BJ (cell line): ENCODE results near the gene AP2B1. TPM values are rescaled to one million over a fixed set of nuclear protein-coding genes. Genes with fewer than 3 reads are reported as not detected.
"Not testable (repeated sequence)": the region's sequence is repeated elsewhere in the genome, so short reads cannot be mapped to it uniquely, and the experiment has no call there.

Experiments
- CTCF ChIA-PET: fragments of 350-600 bp; formaldehyde crosslinking; extraction: SDS; loops from one replicate; lab custom pipeline; 2021; ENCODE audit warnings: antibody characterized with exemption, inconsistent platforms; lab: Yijun Ruan, JAX
- POLR2A ChIA-PET: fragments of 300-600 bp; sonication (Branson Sonifier 250); formaldehyde crosslinking; extraction: SDS; loops from one replicate; lab custom pipeline; 2021; ENCODE audit warnings: antibody characterized with exemption; lab: Charles Lee
- DNase-seq: peaks from one replicate; pipeline ENCODE4 v3.0.0-alpha.2; 2011; ENCODE audit warnings: low read depth
- H3K27me3 ChIP-seq: 2 replicates; pipeline ENCODE4 v1.6.0; 2011; ENCODE audit warnings: low read length; ENCODE audit not compliant: control insufficient read depth, insufficient read depth
- H3K36me3 ChIP-seq: 2 replicates; pipeline ENCODE4 v1.5.1; 2011; ENCODE audit warnings: low read length; ENCODE audit not compliant: control insufficient read depth, insufficient read depth
- H3K4me3 ChIP-seq: 2 replicates; pipeline ENCODE4 v1.5.1; 2011; ENCODE audit warnings: low read depth, mild to moderate bottlenecking, control low read depth, low read length
- polyA plus RNA-seq: library from polyadenylated mRNA; depleted of rRNA; stranded (reverse); fragments of >200 nt; gene quantifications from 2 replicates; pipeline ENCODE4 v1.2.3, GENCODE V29; 2011
- TF ChIP-seq, protein P1 (sequence below): IDR thresholded peaks from 2 replicates; pipeline ENCODE4 v1.5.1; 2011; ENCODE audit warnings: low read depth, mild to moderate bottlenecking, control low read depth, inconsistent platforms, low read length, moderate library complexity; ENCODE audit not compliant: insufficient read depth

Gene AP2B1
- polyA plus RNA-seq, 1 experiment = 122 TPM

GRCh38 chr17:35609831-35610230, 22.7 kb downstream of the AP2B1 start:
- CTCF ChIA-PET = no interaction called here

GRCh38 chr17:35610746-35611145, 23.6 kb downstream of the AP2B1 start:
- H3K4me3 ChIP-seq = not testable (repeated sequence)

More at GRCh38 chr17:35609831-35610230, 22.7 kb downstream of the AP2B1 start:
- no peak for DNase-seq
- TF ChIP-seq, protein P1, sequence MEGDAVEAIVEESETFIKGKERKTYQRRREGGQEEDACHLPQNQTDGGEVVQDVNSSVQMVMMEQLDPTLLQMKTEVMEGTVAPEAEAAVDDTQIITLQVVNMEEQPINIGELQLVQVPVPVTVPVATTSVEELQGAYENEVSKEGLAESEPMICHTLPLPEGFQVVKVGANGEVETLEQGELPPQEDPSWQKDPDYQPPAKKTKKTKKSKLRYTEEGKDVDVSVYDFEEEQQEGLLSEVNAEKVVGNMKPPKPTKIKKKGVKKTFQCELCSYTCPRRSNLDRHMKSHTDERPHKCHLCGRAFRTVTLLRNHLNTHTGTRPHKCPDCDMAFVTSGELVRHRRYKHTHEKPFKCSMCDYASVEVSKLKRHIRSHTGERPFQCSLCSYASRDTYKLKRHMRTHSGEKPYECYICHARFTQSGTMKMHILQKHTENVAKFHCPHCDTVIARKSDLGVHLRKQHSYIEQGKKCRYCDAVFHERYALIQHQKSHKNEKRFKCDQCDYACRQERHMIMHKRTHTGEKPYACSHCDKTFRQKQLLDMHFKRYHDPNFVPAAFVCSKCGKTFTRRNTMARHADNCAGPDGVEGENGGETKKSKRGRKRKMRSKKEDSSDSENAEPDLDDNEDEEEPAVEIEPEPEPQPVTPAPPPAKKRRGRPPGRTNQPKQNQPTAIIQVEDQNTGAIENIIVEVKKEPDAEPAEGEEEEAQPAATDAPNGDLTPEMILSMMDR = no peak
- peaks cover 4% of the 10 kb centered on the region for H3K36me3 ChIP-seq
- H3K4me3 ChIP-seq = no peak overlapping the region
- POLR2A ChIA-PET = no interaction called here
- no peaks in the 10 kb centered on the region for H3K27me3 ChIP-seq

DNA sequence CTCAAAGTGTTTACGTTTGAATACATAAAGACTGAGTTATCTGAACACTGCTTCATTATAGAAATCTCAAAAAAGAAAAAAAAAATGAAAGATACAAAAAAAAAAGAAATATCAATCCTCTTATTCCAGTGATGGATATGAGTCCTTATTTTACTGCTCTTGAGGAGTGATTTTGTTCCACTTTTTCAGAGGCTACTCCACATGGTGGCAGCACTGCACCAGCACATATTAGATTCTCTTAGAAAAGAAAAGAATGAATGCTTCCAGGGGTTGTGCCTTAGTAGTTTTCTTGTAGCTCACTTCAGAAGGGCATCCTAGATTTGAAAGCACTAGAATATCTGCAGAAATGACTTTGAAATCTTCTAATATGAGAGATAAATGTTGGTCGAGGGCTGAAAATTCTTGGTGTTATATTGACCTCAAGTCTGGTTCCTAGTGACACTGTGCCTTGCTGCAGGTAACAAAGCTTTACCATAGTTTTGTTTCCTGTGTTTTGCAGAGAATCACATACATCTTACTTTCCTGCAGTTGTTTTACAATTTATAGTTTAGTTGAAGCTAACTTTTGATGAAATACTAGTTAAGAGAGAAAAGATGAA, 25.9 kb downstream of the AP2B1 start:
- TF ChIP-seq, protein P1 = peak; percentile 74
- Histone ChIP-seq H3K27me3 (no peaks in the 10 kb centered on the region), H3K36me3 (peaks cover 2% of the 10 kb centered on the region), H3K4me3 (no peak overlapping the region)
- DNase-seq = no peak
- POLR2A ChIA-PET = interaction anchor here (1.2 kb wide), 1 partner anchor 119 kb away, joined by 4 read pairs; the partner anchor contains the start of gene RASL10B
- CTCF ChIA-PET = interaction anchor here (0.6 to 6.1 kb wide), 27 partner anchors 10 to 196 kb away, joined by 3 to 268 read pairs (median 4); partner anchors contain the start of genes C17orf50, GAS2L2, RASL10B and TAF15

More at GRCh38 chr17:35610746-35611145, 23.6 kb downstream of the AP2B1 start:
- H3K27me3 ChIP-seq, H3K36me3 ChIP-seq, DNase-seq: not testable (repeated sequence)
- ChIA-PET CTCF (interaction anchor here (2.7 to 6.1 kb wide), 3 partner anchors 137 to 153 kb away, joined by 12 to 268 read pairs (median 21); partner anchors contain the start of gene GAS2L2), POLR2A (interaction anchor here (0.7 kb wide), 1 partner anchor 120 kb away, joined by 5 read pairs; no protein-coding TSS in a partner anchor)

GRCh38 chr17:35614810-35615209, 27.7 kb downstream of the AP2B1 start:
- POLR2A ChIA-PET = no interaction called here
- Histone ChIP-seq H3K4me3 (no peak overlapping the region), H3K36me3 (no peaks in the 10 kb centered on the region; the same call in 1 of the 2 replicates), H3K27me3 (no peaks in the 10 kb centered on the region)
- CTCF ChIA-PET = interaction anchor here (1.0 to 6.1 kb wide), 5 partner anchors 7 to 133 kb away, joined by 3 to 268 read pairs (median 4); partner anchors contain the start of gene GAS2L2
- TF ChIP-seq, protein P1 = no peak
- DNase-seq = no peak

DNA sequence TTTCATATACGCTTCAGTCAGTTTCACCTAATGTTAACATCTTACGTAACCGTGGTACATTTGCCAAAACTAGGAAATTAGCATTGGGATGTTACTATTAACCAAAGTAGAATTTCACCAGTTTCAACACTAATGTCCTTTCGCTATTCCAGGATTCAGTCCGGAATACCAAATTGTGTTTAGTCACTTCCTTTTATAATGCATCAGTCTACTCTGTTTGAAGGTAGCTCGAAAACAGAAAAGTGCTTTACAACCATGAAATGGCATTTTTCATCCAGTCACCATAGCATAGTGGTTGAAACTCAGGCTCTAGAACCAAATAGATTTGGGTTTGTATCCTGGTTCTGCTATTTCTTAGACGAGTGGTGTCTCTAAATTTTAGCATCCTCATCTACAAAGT, 29.4 kb downstream of the AP2B1 start:
- H3K27me3 ChIP-seq = no peaks in the 10 kb centered on the region
- ChIA-PET POLR2A (no interaction called here), CTCF (interaction anchor here (1.0 kb wide), 1 partner anchor 45 kb away, joined by 4 read pairs; no protein-coding TSS in a partner anchor)
- no peak overlapping the region for H3K4me3 ChIP-seq
- TF ChIP-seq, protein P1 = no peak
- no peaks in the 10 kb centered on the region; the same call in 1 of the 2 replicates for H3K36me3 ChIP-seq
- DNase-seq = no peak
